ENCODE measurements around the gene ELOA2. TPM values are rescaled to one million over a fixed set of nuclear protein-coding genes. Genes with fewer than 3 reads are reported as not detected.

The ELOA2 gene, protein sequence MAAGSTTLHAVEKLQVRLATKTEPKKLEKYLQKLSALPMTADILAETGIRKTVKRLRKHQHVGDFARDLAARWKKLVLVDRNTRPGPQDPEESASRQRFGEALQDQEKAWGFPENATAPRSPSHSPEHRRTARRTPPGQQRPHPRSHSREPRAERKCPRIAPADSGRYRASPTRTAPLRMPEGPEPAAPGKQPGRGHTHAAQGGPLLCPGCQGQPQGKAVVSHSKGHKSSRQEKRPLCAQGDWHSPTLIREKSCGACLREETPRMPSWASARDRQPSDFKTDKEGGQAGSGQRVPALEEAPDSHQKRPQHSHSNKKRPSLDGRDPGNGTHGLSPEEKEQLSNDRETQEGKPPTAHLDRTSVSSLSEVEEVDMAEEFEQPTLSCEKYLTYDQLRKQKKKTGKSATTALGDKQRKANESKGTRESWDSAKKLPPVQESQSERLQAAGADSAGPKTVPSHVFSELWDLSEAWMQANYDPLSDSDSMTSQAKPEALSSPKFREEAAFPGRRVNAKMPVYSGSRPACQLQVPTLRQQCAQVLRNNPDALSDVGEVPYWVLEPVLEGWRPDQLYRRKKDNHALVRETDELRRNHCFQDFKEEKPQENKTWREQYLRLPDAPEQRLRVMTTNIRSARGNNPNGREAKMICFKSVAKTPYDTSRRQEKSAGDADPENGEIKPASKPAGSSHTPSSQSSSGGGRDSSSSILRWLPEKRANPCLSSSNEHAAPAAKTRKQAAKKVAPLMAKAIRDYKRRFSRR
- total RNA-seq (2012; rRNA removed) (not detected in 2 replicates), polyA plus RNA-seq (2012; rRNA removed) (not detected in 2 replicates), Bru-seq, nascent RNA (not detected), BruChase-seq, experiment 1, labeled RNA remaining after a 6-hour chase (not detected), BruChase-seq, experiment 2, labeled RNA remaining after a 2-hour chase (not detected)
- not detected in 2 replicates for polyA plus RNA-seq (2012; cell fraction: cytosol; rRNA removed)
- not detected in 2 replicates for polyA plus RNA-seq (2012; cell fraction: nucleus; rRNA removed; ENCODE audit: low replicate concordance)
- long read RNA-seq, result 0 reads

DNA sequence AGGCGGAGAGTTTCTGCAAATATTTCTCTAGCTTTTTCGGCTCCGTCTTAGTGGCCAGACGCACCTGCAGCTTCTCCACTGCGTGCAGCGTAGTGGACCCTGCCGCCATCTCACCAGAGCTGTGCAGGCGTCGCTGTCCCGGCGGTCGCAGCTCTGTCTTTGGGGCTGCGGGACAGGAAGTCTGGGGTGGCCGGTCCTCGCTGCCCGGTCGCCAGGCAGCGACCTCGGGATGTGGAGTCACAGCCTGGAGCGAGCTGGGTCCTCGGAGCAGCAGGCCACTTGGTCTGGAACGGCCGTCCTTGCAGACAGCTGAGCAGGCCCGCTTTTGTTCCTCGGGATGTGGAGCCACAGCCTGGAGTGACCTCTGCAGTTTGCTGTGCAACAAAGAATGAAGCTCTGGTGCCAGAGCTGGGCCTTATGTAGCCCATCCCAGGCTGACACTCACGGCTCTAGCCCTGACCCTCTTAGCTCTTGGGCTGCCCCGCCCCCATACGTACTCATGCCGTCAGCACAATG, at the start of gene ELOA2:
Gene ELOA2, minus strand, starts transcription at position 466 of the 516 bp plus-strand sequence. Its CDS starts 357 bp downstream, at position 109.
- Histone ChIP-seq H3K4me2 (ENCODE audit: low read depth, low read length) (no peak within 1 kb of the TSS), H4K20me1 (ENCODE audit: insufficient read depth, low read length) (no peaks in the 10 kb centered on the region), H3K4me1 (ENCODE audit: control insufficient read depth, insufficient read depth, low read length) (no peaks in the 10 kb centered on the region), H3K23ac (ENCODE audit: low read depth, low read length) (no peak within 1 kb of the TSS), H3K18ac (ENCODE audit: low read depth, low read length) (no peak within 1 kb of the TSS), H3K4ac (ENCODE audit: low read depth, low read length) (no peak within 1 kb of the TSS), H2BK20ac (ENCODE audit: low read depth, low read length) (no peak within 1 kb of the TSS), H4K8ac (ENCODE audit: low read depth in 2 of 2, low read length in 2 of 2) (no peak within 1 kb of the TSS), H3K56ac (ENCODE audit: extremely low read depth, insufficient read depth, low read length) (no peak within 1 kb of the TSS), H2BK5ac (ENCODE audit: low read depth, low read length, poor library complexity, severe bottlenecking) (no peak within 1 kb of the TSS), H4K5ac (ENCODE audit: low read depth, low read length) (no peak within 1 kb of the TSS), H4K91ac (ENCODE audit: insufficient read depth, low read depth, low read length) (no peak within 1 kb of the TSS), H3K27me3 (ENCODE audit: control insufficient read depth, insufficient read depth, low read length) (no peaks in the 10 kb centered on the region), H3K9me3 (ENCODE audit: control insufficient read depth, insufficient read depth, low read length) (peaks cover 13% of the 10 kb centered on the region), H3K79me1 (ENCODE audit: low read depth in 1 of 2, low read length in 2 of 2) (no peaks in the 10 kb centered on the region), H2BK15ac (ENCODE audit: low read depth, low read length) (no peak within 1 kb of the TSS), H3K9me1 (ENCODE audit: insufficient read depth, low read length) (no peaks in the 10 kb centered on the region), H3K9ac (ENCODE audit: low read depth, low read length) (no peak within 1 kb of the TSS), H2AK5ac (ENCODE audit: low read depth, low read length) (no peak within 1 kb of the TSS), H3K14ac (replicated peaks; ENCODE audit: low read depth, low read length) (no peak within 1 kb of the TSS), H2AFZ (replicated peaks; ENCODE audit: low read length, poor library complexity) (no peak within 1 kb of the TSS), H3K27ac (ENCODE audit: insufficient read depth, low read length) (no peak within 1 kb of the TSS), H2BK120ac (ENCODE audit: low read depth, low read length) (no peak within 1 kb of the TSS), H3K4me3 (ENCODE audit: insufficient read depth, low read depth, low read length) (no peak within 1 kb of the TSS), H3K36me3 (ENCODE audit: control insufficient read depth, insufficient read depth, low read length) (no peaks in the 10 kb centered on the region), H2AK9ac (replicated peaks; ENCODE audit: low read depth, low read length, poor library complexity) (no peak within 1 kb of the TSS)
- DNase-seq (no peak), ATAC-seq (ENCODE audit: low read depth) (no peak)
- in situ Hi-C loops (cut with MboI; ENCODE audit: low sequenced_read_pairs), result no loop called here
- ChIA-PET CTCF (no interaction called here), POLR2A (ENCODE audit: unreplicated experiment) (no interaction called here)
- WGBS, 2 experiments (ENCODE audit: extremely low coverage in 2 of 2, insufficient read length in 1 of 2), result 88% methylated on average over 22 of the region's 29 CpGs; no CpG with 5 or more reads in 1 of the 2 experiments
- no TSS peak for BruUV-seq (replicated peaks)
- intact Hi-C loops (cut with micrococcal nuclease), result no loop called here
- TF ChIP-seq FOS (IDR thresholded peaks at IDR 0.05; ENCODE audit: low read depth, low read length) (no peak), RCOR1 (IDR thresholded peaks at IDR 0.05; ENCODE audit: insufficient replicate concordance, low read length) (no peak), BHLHE40 (IDR thresholded peaks at IDR 0.05; ENCODE audit: low read depth, low read length) (no peak), MAFK (IDR thresholded peaks at IDR 0.05; ENCODE audit: low read depth, low read length) (no peak), SMC3 (IDR thresholded peaks at IDR 0.05; ENCODE audit: low read depth, low read length) (no peak), MXI1 (IDR thresholded peaks at IDR 0.05; ENCODE audit: borderline replicate concordance, low read depth, low read length) (no peak), CHD1 (IDR thresholded peaks at IDR 0.05; ENCODE audit: low read depth, low read length) (no peak), MAZ (IDR thresholded peaks at IDR 0.05; ENCODE audit: borderline replicate concordance, low read depth, low read length) (no peak)
- TF ChIP-seq, protein P1, sequence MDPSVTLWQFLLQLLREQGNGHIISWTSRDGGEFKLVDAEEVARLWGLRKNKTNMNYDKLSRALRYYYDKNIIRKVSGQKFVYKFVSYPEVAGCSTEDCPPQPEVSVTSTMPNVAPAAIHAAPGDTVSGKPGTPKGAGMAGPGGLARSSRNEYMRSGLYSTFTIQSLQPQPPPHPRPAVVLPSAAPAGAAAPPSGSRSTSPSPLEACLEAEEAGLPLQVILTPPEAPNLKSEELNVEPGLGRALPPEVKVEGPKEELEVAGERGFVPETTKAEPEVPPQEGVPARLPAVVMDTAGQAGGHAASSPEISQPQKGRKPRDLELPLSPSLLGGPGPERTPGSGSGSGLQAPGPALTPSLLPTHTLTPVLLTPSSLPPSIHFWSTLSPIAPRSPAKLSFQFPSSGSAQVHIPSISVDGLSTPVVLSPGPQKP (IDR thresholded peaks at IDR 0.05; ENCODE audit: borderline replicate concordance, low read depth, low read length), result no peak
- TF ChIP-seq, protein P2, sequence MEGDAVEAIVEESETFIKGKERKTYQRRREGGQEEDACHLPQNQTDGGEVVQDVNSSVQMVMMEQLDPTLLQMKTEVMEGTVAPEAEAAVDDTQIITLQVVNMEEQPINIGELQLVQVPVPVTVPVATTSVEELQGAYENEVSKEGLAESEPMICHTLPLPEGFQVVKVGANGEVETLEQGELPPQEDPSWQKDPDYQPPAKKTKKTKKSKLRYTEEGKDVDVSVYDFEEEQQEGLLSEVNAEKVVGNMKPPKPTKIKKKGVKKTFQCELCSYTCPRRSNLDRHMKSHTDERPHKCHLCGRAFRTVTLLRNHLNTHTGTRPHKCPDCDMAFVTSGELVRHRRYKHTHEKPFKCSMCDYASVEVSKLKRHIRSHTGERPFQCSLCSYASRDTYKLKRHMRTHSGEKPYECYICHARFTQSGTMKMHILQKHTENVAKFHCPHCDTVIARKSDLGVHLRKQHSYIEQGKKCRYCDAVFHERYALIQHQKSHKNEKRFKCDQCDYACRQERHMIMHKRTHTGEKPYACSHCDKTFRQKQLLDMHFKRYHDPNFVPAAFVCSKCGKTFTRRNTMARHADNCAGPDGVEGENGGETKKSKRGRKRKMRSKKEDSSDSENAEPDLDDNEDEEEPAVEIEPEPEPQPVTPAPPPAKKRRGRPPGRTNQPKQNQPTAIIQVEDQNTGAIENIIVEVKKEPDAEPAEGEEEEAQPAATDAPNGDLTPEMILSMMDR (conservative IDR thresholded peaks at IDR 0.05; ENCODE audit: low read depth, low read length), result no peak
- dilution Hi-C loops (cut with HindIII; ENCODE audit: low sequenced_read_pairs, unreplicated experiment), result no loop called here

All from IMR-90 (cell line).